Endothelial cell of umbilical vein (primary cell): ENCODE data around the gene PACSIN2.

ENCODE experiments used
- CTCF ChIP-seq, 2 donors: IDR thresholded peaks; 1 replicate in 1 of 2; 2 replicates in 1 of 2; pipeline ENCODE4 v1.5.1; 2011; ENCODE audit warnings: low read length in 2 of 2, mild to moderate bottlenecking in 2 of 2, moderate library complexity in 2 of 2, control low read depth in 1 of 2, inconsistent platforms in 1 of 2, low read depth in 1 of 2; ENCODE audit not compliant: insufficient read depth in 1 of 2; ENCODE audit errors: extremely low read depth in 1 of 2
- EZH2 ChIP-seq: IDR thresholded peaks from 2 replicates; pipeline ENCODE4 v1.6.1; 2012; ENCODE audit warnings: borderline replicate concordance, low read depth, mild to moderate bottlenecking, moderate library complexity, low read length, inconsistent platforms; ENCODE audit not compliant: severe bottlenecking
- FOS ChIP-seq: IDR thresholded peaks from 2 replicates; pipeline ENCODE4 v1.6.1; 2011; ENCODE audit warnings: mild to moderate bottlenecking, low read length, moderate library complexity, borderline replicate concordance; ENCODE audit not compliant: insufficient read depth
- MYC ChIP-seq: IDR thresholded peaks from one replicate; pipeline ENCODE4 v1.6.1; 2011; ENCODE audit warnings: mild to moderate bottlenecking, low read depth, low read length
- POLR2A ChIP-seq: IDR thresholded peaks from 2 replicates; pipeline ENCODE4 v1.6.1; 2012; ENCODE audit warnings: low read depth, mild to moderate bottlenecking, control low read depth, low read length
- POLR2AphosphoS5 ChIP-seq: IDR thresholded peaks from 2 replicates; pipeline ENCODE4 v1.6.1; 2012; ENCODE audit warnings: low read depth, mild to moderate bottlenecking, control low read depth, low read length, moderate library complexity; ENCODE audit not compliant: insufficient read depth

GRCh38 chr22:42836026-42836425, 178.9 kb downstream of the PACSIN2 start:
- TF ChIP-seq CTCF (IDR thresholded peaks at IDR 0.05; ENCODE audit: extremely low read depth in 1 of 2, insufficient read depth in 1 of 2, low read depth in 1 of 2, low read length in 2 of 2): no peak
- no peak for TF ChIP-seq POLR2AphosphoS5
- no peak for TF ChIP-seq MYC
- TF ChIP-seq POLR2A: no peak
- no peak for TF ChIP-seq FOS
- no peak for TF ChIP-seq EZH2
